ENCODE results near the gene BPIFA3. TPM values are rescaled to one million over a fixed set of nuclear protein-coding genes. Genes with fewer than 3 reads are reported as not detected.
"Not testable (repeated sequence)": the region's sequence is repeated elsewhere in the genome, so short reads cannot be mapped to it uniquely, and the experiment has no call there.

The BPIFA3 gene
- total RNA-seq, 6 experiments from 2014 or later, result not detected

DNA sequence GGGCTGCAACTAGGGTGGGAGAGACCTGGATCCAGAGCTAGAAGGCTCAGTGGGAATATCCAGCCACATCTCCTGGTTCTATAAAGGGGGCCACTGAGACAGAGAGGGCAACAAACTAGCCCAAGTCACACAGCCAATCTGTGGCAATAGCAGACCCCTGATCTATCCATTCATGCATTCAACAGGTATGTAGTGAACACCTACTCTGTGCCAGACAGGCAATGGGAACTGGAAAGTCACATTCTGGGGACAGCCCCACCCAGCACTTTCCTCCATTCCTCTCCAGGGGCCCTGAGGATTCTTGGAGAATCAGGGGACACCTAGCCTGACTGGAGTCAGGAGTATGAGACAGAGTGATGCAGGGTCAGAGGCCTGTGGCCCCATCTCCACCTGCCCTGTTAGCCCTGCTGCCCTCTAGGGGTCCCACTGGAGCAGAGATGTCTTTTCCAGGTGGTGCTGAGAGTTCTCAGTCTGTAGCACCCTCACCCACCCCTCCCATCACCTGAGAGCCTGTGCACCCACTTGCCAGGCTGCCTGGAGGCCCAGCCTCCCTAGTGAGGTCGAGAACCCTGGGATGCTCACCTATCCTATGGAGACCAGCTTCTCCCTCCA is 35.6 kb upstream of the BPIFA3 start:
- no CpG with 5 or more reads among the region's 1 CpG for WGBS (ENCODE audit: insufficient coverage, low coverage, low lambda C conversion rate, missing lambda C conversion rate)
- TF ChIP-seq POLR2A (IDR thresholded peaks at IDR 0.05), result no peak
- TF ChIP-seq, protein P1, sequence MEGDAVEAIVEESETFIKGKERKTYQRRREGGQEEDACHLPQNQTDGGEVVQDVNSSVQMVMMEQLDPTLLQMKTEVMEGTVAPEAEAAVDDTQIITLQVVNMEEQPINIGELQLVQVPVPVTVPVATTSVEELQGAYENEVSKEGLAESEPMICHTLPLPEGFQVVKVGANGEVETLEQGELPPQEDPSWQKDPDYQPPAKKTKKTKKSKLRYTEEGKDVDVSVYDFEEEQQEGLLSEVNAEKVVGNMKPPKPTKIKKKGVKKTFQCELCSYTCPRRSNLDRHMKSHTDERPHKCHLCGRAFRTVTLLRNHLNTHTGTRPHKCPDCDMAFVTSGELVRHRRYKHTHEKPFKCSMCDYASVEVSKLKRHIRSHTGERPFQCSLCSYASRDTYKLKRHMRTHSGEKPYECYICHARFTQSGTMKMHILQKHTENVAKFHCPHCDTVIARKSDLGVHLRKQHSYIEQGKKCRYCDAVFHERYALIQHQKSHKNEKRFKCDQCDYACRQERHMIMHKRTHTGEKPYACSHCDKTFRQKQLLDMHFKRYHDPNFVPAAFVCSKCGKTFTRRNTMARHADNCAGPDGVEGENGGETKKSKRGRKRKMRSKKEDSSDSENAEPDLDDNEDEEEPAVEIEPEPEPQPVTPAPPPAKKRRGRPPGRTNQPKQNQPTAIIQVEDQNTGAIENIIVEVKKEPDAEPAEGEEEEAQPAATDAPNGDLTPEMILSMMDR (IDR thresholded peaks at IDR 0.05), result no peak
- H3K27ac ChIP-seq, result no peak overlapping the region
- ATAC-seq, result peak in 1 of 4 donors; percentile 33
- no peaks in the 10 kb centered on the region for H3K36me3 ChIP-seq
- H3K27me3 ChIP-seq, result no peaks in the 10 kb centered on the region
- H3K9me3 ChIP-seq, result no peaks in the 10 kb centered on the region
- DNase-seq, result no peak
- no peak overlapping the region for H3K4me3 ChIP-seq
- intact Hi-C loops (cut with DNase I), result no loop called here
- no peaks in the 10 kb centered on the region for H3K4me1 ChIP-seq

DNA sequence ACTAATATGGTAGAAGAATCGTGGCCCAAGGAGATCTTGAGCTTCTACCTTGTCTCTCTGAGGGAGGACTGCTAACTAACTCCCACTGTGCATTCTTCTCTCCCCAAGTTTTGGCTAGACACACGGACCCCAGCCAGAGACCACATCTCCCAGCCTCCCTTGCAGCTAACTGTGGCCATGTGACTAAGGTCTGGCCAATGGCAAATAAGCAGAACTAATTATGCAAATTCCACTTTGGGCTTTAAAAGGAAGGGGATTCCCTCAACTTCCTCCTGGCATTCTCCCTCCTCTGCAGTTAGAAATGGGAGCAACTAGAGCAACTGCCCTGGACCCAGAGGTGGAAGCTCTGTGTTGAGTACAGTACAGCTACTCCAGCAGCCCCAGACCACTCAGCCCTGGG is 33.8 kb upstream of the BPIFA3 start:
- Histone ChIP-seq H3K9me3 (no peaks in the 10 kb centered on the region), H3K4me1 (no peaks in the 10 kb centered on the region), H3K27me3 (no peaks in the 10 kb centered on the region), H3K36me3 (no peaks in the 10 kb centered on the region), H3K4me3 (no peak overlapping the region), H3K27ac (no peak overlapping the region)
- intact Hi-C loops (cut with DNase I), result no loop called here
- no peak for DNase-seq
- ATAC-seq, result no peak
- WGBS (ENCODE audit: insufficient coverage, low coverage, low lambda C conversion rate, missing lambda C conversion rate), result 37% methylated on average over 2 of the region's 2 CpGs
- TF ChIP-seq POLR2A (IDR thresholded peaks at IDR 0.05), result no peak
- TF ChIP-seq, protein P1 (IDR thresholded peaks at IDR 0.05), result no peak

DNA sequence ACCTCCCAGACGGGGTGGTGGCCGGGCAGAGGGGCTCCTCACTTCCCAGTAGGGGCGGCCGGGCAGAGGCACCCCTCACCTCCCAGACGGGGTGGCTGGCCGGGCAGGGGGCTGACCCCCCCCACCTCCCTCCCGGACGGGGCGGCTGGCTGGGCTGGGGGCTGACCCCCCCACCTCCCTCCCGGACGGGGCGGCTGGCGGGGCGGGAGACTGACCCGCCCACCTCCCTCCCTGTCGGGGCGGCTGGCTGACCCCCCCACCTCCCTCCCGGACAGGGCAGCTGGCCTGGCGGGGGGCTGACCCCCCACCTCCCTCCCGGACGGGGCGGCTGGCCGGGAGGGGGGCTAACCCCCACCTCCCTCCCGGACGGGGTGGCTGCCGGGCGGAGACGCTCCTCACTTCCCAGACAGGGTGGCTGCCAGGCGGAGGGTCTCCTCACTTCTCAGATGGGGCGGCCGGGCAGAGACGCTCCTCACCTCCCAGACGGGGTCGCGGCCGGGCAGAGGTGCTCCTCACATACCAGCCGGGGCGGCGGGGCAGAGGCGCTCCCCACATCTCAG is 32.0 kb upstream of the BPIFA3 start:
- H3K4me1 ChIP-seq; H3K27me3 ChIP-seq; intact Hi-C loops (cut with DNase I); H3K36me3 ChIP-seq; ATAC-seq; H3K27ac ChIP-seq; DNase-seq; H3K4me3 ChIP-seq; H3K9me3 ChIP-seq: not testable (repeated sequence)
- WGBS (ENCODE audit: insufficient coverage, low coverage, low lambda C conversion rate, missing lambda C conversion rate), result 77% methylated on average over 3 of the region's 40 CpGs

DNA sequence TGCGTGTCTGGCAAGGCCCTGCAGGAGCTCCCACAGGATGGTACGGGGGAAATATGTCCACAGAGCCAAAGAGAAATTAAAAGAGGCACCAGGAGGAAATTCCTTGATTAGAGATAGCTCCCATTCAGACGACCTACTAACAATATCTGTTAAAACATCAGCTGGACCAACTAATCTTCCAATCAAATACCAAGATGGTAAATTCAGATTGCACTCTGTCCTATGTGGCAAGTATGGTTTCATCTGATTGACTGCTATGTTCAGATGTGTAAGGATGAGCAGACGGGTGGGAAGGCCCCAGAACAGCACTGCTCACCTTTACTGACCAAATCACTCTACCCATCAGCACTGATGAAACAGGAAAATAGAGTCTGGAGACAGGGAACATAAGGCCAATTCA is 29.7 kb upstream of the BPIFA3 start:
- intact Hi-C loops (cut with DNase I), result no loop called here
- Histone ChIP-seq H3K27ac (no peak overlapping the region), H3K27me3 (no peaks in the 10 kb centered on the region), H3K9me3 (no peaks in the 10 kb centered on the region), H3K36me3 (no peaks in the 10 kb centered on the region), H3K4me1 (peaks cover 0 to 20% (median 7%) of the 10 kb centered on the region in 4 donors), H3K4me3 (no peak overlapping the region)
- no peak for TF ChIP-seq POLR2A (IDR thresholded peaks at IDR 0.05)
- TF ChIP-seq, protein P1 (IDR thresholded peaks at IDR 0.05), result no peak
- 60% methylated on average over 2 of the region's 4 CpGs for WGBS (ENCODE audit: insufficient coverage, low coverage, low lambda C conversion rate, missing lambda C conversion rate)
- no peak for DNase-seq
- ATAC-seq, result no peak

DNA sequence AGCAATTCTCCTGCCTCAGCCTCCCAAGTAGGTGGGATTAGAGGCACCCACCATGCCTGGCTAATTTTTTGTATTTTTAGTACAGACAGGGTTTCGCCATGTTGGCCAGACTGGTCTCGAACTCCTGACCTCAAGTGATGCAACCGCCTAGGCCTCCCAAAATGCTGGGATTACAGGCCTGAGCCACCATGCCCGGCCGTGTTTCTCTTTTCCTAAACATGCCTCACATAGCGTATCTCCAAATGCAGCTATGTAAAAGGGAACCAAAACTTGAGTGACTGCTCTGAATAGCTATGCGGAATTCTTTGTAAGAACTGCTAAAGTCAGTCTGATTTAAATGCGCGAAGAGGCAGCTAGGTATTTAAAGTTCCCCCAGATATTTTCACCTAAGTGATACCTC is 28.7 kb upstream of the BPIFA3 start:
- peaks cover 0 to 20% (median 7%) of the 10 kb centered on the region in 4 donors for H3K4me1 ChIP-seq
- ATAC-seq (no peak), DNase-seq (no peak)
- no peak overlapping the region for H3K4me3 ChIP-seq
- no peaks in the 10 kb centered on the region for H3K36me3 ChIP-seq
- 81% methylated on average over 9 of the region's 9 CpGs for WGBS (ENCODE audit: insufficient coverage, low coverage, low lambda C conversion rate, missing lambda C conversion rate)
- no peaks in the 10 kb centered on the region for H3K27me3 ChIP-seq
- intact Hi-C loops (cut with DNase I), result no loop called here
- TF ChIP-seq, protein P1 (IDR thresholded peaks at IDR 0.05), result no peak
- TF ChIP-seq POLR2A (IDR thresholded peaks at IDR 0.05), result no peak
- H3K27ac ChIP-seq, result no peak overlapping the region
- no peaks in the 10 kb centered on the region for H3K9me3 ChIP-seq
